Measurements from ENCODE around the gene ELOB.
A peak's percentile ranks its signal among the peaks of the same experiment; 100 is the strongest.

The ELOB gene

GRCh38 chr16:2777231-2777902, at the start of gene ELOB:
TSS of gene ELOB (minus strand) at chr16:2777280. CDS start at chr16:2777239, 41 bp downstream.
- H3K9me3 Mint-ChIP-seq, result no peaks in the 10 kb centered on the region
- H3K27ac Mint-ChIP-seq, result peak within 1 kb of the TSS; percentile 97
- H3K4me1 Mint-ChIP-seq, result peaks cover 23% of the 10 kb centered on the region
- peak within 1 kb of the TSS; percentile 91 for H3K4me3 Mint-ChIP-seq
- no peaks in the 10 kb centered on the region for H3K27me3 Mint-ChIP-seq
- DNase-seq (ENCODE audit: low spot score in 2 of 2) (peak; percentile 85), ATAC-seq (ENCODE audit: low read depth) (peak; percentile 91)
- peaks cover 3% of the 10 kb centered on the region for H3K36me3 Mint-ChIP-seq

- no peaks in the 10 kb centered on the region for H3K4me1 Mint-ChIP-seq
- H3K4me3 Mint-ChIP-seq, result no peak overlapping the region
- ATAC-seq (ENCODE audit: low read depth) (no peak), DNase-seq (ENCODE audit: low spot score in 2 of 2) (no peak)
- H3K27me3 Mint-ChIP-seq, result peaks cover 12% of the 10 kb centered on the region
- no peaks in the 10 kb centered on the region for H3K36me3 Mint-ChIP-seq
- no peaks in the 10 kb centered on the region for H3K9me3 Mint-ChIP-seq
- no peak overlapping the region for H3K27ac Mint-ChIP-seq
Measured at GRCh38 chr16:2825906-2826305, 48.8 kb upstream of the ELOB start.

GRCh38 chr16:2825049-2825742, 48.1 kb upstream of the ELOB start:
- no peak for ATAC-seq (ENCODE audit: low read depth)

GRCh38 chr16:2824626-2825025, 47.5 kb upstream of the ELOB start:
- Mint-ChIP-seq H3K27me3 (peaks cover 10% of the 10 kb centered on the region), H3K27ac (no peak overlapping the region), H3K4me3 (no peak overlapping the region), H3K4me1 (no peaks in the 10 kb centered on the region), H3K9me3 (no peaks in the 10 kb centered on the region), H3K36me3 (no peaks in the 10 kb centered on the region)
- no peak for DNase-seq (ENCODE audit: low spot score in 2 of 2)
- no peak for ATAC-seq (ENCODE audit: low read depth)

More at GRCh38 chr16:2825049-2825742, 48.1 kb upstream of the ELOB start:
- H3K9me3 Mint-ChIP-seq, result no peaks in the 10 kb centered on the region
- no peak overlapping the region for H3K4me3 Mint-ChIP-seq
- no peaks in the 10 kb centered on the region for H3K36me3 Mint-ChIP-seq
- DNase-seq (ENCODE audit: low spot score in 2 of 2), result no peak
- no peak overlapping the region for H3K27ac Mint-ChIP-seq
- peaks cover 10% of the 10 kb centered on the region for H3K27me3 Mint-ChIP-seq
- H3K4me1 Mint-ChIP-seq, result no peaks in the 10 kb centered on the region

- no peaks in the 10 kb centered on the region for H3K36me3 Mint-ChIP-seq
- H3K9me3 Mint-ChIP-seq, result no peaks in the 10 kb centered on the region
- H3K4me3 Mint-ChIP-seq, result no peak overlapping the region
- H3K4me1 Mint-ChIP-seq, result no peaks in the 10 kb centered on the region
- H3K27me3 Mint-ChIP-seq, result peaks cover 2% of the 10 kb centered on the region
- H3K27ac Mint-ChIP-seq, result no peak overlapping the region
- DNase-seq (ENCODE audit: low spot score in 2 of 2), result no peak
- no peak for ATAC-seq (ENCODE audit: low read depth)
Measured at GRCh38 chr16:2822496-2822895, 45.4 kb upstream of the ELOB start.

- no peak for ATAC-seq (ENCODE audit: low read depth)
- Mint-ChIP-seq H3K27ac (no peak overlapping the region), H3K27me3 (peaks cover 2% of the 10 kb centered on the region), H3K9me3 (no peaks in the 10 kb centered on the region), H3K4me3 (no peak overlapping the region), H3K36me3 (no peaks in the 10 kb centered on the region), H3K4me1 (no peaks in the 10 kb centered on the region)
- DNase-seq (ENCODE audit: low spot score in 2 of 2), result no peak
Measured at GRCh38 chr16:2822158-2822495, 45.0 kb upstream of the ELOB start.

GRCh38 chr16:2821487-2822157, 44.5 kb upstream of the ELOB start:
- Mint-ChIP-seq H3K4me3 (no peak overlapping the region), H3K27ac (no peak overlapping the region), H3K4me1 (no peaks in the 10 kb centered on the region), H3K27me3 (peaks cover 2% of the 10 kb centered on the region), H3K36me3 (no peaks in the 10 kb centered on the region), H3K9me3 (no peaks in the 10 kb centered on the region)
- DNase-seq (ENCODE audit: low spot score in 2 of 2), result no peak
- no peak for ATAC-seq (ENCODE audit: low read depth)

- Mint-ChIP-seq H3K36me3 (no peaks in the 10 kb centered on the region), H3K4me1 (no peaks in the 10 kb centered on the region), H3K9me3 (no peaks in the 10 kb centered on the region), H3K27ac (no peak overlapping the region), H3K4me3 (no peak overlapping the region), H3K27me3 (peaks cover 2% of the 10 kb centered on the region)
- ATAC-seq (ENCODE audit: low read depth), result no peak
- no peak for DNase-seq (ENCODE audit: low spot score in 2 of 2)
Measured at GRCh38 chr16:2820836-2821486, 43.9 kb upstream of the ELOB start.

- Mint-ChIP-seq H3K27me3 (peaks cover 2% of the 10 kb centered on the region), H3K36me3 (no peaks in the 10 kb centered on the region), H3K4me1 (no peaks in the 10 kb centered on the region), H3K27ac (no peak overlapping the region), H3K4me3 (no peak overlapping the region), H3K9me3 (no peaks in the 10 kb centered on the region)
- no peak for DNase-seq (ENCODE audit: low spot score in 2 of 2)
- no peak for ATAC-seq (ENCODE audit: low read depth)
Measured at GRCh38 chr16:2819939-2820835, 43.1 kb upstream of the ELOB start.

GRCh38 chr16:2819179-2819938, 42.3 kb upstream of the ELOB start:
- ATAC-seq (ENCODE audit: low read depth) (no peak), DNase-seq (ENCODE audit: low spot score in 2 of 2) (no peak)
- Mint-ChIP-seq H3K4me1 (no peaks in the 10 kb centered on the region), H3K9me3 (no peaks in the 10 kb centered on the region), H3K27me3 (peaks cover 7% of the 10 kb centered on the region), H3K4me3 (no peak overlapping the region), H3K36me3 (no peaks in the 10 kb centered on the region), H3K27ac (no peak overlapping the region)

- Mint-ChIP-seq H3K4me3 (peak overlapping the region; percentile 52), H3K4me1 (no peaks in the 10 kb centered on the region), H3K27ac (no peak overlapping the region), H3K27me3 (peaks cover 9% of the 10 kb centered on the region), H3K36me3 (no peaks in the 10 kb centered on the region), H3K9me3 (no peaks in the 10 kb centered on the region)
- DNase-seq (ENCODE audit: low spot score in 2 of 2) (no peak), ATAC-seq (ENCODE audit: low read depth) (no peak)
Measured at GRCh38 chr16:2818272-2818876, 41.3 kb upstream of the ELOB start.

- ATAC-seq (ENCODE audit: low read depth) (no peak), DNase-seq (ENCODE audit: low spot score in 2 of 2) (no peak)
- Mint-ChIP-seq H3K27me3 (peaks cover 9% of the 10 kb centered on the region), H3K27ac (no peak overlapping the region), H3K9me3 (no peaks in the 10 kb centered on the region), H3K4me3 (peak overlapping the region; percentile 68), H3K4me1 (no peaks in the 10 kb centered on the region), H3K36me3 (no peaks in the 10 kb centered on the region)
Measured at GRCh38 chr16:2817340-2818271, 40.5 kb upstream of the ELOB start.

Measured in memory B cell (primary cell).